ENCODE results near the gene FGFR1OP2.

The FGFR1OP2 gene

DNA sequence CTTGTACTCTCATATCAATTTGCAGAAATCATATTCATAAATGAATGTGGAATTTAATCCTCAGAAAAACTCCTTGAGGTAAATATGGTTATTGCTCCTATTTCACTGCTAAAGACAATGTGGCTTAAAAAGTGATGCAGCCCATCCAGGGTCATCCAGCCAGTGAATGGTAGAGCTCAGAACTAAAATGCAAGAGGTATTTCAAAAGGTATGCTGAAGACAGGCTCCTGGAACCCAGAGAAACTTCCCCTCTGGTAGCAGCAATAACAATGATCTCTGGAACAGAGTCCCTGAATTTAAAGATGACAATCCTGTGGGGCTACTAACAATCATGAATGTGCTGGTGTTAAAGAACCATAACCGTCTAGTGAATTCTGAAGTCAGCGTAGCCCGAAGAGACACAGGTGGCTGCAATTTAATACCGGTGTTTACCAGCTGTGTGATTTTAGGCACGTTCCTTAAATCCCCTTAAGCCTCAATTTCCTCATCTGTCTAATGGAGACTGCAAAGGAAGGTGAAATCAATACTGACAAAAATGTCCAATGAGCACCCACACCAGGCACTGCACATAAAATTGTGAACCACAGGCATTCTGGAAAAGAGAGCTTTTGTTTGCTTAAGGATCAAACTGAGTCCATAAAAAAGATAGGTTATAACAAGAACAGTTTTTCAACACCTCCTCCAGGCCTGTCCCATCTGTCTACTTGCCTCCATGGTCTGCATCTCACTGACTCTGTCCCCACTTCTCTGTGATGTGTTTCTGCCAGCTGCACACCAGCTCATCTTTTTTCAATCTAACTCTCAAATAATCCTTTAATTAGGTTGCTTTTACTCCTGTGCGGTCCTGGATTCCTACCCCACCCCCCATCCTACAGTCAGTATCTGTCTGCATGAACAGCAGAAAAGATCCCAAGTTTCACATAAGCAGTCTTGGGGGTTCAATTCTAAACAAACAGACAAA is 65.4 kb downstream of the FGFR1OP2 start:
- no peak for DNase-seq (ENCODE audit: low spot score)

DNA sequence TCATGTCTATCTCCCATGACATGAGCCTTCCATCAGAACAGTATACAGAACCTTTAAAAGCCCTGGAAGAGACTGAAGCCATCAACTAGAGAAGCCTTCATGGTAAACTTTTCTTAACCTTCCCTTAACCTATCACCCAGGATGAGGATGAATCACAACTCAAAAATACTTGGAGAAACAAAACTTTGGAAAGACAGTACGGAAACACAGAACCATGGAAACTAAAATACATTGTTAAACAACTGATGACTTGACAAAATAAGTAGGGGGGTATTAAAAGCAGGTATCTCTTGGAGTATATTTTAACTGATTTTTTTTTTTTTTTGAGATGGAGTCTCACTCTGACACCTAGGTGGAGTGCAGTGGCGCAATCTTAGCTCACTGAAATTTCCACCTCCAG is 67.2 kb downstream of the FGFR1OP2 start:
- no peak for DNase-seq (ENCODE audit: low spot score)

DNA sequence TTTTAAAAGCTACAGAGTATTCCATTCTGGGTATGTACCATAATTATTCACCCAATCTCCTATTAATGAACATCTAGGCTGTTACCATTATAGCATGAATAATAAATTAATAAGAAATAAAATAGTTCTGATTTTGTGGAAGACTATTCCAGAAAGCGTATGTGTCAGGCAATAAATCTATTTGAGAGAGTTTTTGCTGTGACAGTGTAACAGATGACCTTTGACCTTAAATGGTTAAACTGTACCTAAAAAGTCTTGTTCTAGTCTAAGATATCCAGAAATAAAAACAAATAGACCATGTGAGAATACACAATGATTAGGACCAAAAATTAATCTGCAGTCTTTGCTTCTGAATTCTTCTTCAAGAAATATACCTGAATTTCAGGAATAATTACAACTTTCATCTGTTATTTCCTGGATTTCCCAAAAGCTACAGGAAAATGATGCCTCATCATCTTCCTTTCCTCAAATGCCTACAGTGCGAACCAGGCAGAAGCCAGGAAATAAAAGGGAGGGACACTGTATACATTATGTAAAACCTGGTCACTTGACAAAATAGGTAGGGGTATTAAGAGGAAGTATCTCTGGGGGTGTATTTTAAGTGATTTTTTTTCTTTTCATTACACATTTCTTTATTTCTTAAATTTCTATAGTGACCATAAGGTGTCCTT is 68.7 kb downstream of the FGFR1OP2 start:
- no peak for DNase-seq (ENCODE audit: low spot score)

DNA sequence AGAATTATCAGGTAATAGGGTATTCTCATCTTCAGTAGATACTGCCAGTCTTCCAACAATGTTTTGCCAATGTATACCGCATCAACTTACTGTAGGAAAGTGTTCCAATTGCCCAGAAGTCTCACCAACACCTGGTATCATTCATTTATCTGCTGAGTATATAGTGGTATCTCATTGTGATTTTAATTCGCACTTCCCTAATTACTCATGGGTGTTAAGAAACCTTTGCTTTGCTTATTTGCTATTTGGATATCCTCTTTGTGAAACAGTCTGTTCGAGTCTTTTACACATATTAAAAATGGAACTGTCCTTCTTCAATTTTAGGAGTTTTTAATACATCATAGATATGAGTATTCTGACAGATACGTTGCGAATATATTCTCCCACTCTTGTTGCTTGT is 69.8 kb downstream of the FGFR1OP2 start:
- no peak for DNase-seq (ENCODE audit: low spot score)

DNA sequence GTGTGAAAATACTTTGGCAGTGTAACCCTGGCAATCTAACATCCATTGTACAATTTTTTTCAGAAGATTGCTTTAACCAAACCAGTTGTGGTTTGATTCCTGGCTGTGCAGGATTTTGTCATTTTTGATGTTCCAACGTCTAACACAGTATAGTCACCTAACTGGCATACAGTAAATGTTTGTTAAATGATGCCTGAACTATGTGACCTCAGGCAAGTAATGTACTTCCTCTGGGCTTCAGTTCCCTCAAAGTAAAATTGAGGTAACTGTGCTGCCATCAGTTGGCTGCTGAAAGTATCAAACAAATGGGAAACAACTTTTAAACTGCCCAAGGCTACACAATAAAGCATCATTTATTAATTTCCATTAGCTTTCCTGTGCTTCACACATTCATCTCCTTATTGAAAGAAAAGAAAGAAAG is 71.6 kb downstream of the FGFR1OP2 start:
- DNase-seq (ENCODE audit: low spot score): no peak

DNA sequence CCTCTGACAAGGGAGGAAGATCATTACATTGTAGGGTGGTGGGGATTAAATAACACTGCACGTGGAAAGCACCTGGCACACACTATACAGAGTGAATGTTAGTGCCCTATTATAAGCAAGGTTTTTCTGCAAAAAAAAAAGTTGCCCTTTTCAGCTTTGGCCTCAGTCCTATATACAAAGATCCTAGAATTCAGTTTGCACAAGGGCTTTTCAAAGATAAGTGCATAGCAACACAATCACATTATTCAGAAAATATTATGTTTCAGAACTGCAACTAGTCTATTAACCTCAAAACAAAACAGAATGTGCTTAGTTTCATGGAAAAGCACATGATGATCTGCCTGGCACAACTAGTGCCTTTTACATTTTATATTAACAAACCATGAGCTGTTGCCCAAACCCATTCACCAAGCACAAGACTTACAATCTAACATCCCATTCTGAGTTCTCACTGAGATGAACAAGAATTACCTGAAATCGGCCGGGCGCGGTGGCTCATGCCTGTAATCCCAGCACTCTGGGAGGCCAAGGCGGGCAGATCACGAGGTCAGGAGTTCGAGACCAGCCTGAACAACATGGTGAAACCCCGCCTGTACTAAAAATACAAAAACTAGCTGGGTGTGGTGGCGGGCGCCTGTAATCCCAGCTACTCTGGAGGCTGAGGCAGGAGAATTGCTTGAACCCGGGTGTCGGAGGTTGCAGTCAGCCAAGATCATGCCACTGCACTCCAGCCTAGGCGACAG is 74.1 kb downstream of the FGFR1OP2 start:
- peak; percentile 63 for DNase-seq (ENCODE audit: low spot score)

DNA sequence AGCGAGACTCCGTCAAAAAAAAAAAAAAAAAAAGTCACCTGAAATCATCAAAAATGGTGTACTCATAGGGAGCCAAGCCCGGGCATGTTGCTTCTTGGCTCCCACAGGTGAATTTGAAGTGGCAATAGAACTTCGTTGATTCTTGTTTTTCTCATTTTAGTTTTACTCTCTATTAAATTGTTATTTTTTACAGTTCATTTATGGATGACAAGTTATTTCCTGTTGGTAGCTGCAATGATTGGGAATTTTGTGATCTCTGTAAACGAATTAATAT is 74.6 kb downstream of the FGFR1OP2 start:
- DNase-seq (ENCODE audit: low spot score): no peak

DNA sequence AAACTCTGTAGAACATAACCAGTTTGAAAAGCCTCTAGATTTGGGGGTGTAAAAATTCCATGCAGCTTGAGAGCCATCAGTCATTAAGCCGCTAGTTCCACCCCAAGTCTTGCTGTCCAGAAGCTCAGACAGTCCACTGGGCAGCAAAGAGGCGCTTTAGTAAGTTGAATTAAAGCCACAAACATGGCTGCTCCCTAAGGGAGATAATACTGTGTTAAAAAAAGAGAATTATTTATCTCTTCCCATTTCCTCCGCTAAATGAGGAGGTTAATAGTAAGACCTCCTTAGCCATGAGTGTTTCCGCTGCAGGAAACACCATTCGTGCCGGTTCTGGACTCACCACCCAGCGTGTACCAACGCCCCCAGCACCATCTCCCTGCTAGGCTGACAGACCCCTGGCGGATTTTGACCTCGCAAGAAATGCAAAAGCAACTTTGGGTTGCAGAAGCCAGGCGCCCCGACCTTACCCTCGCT is 75.4 kb downstream of the FGFR1OP2 start:
- DNase-seq (ENCODE audit: low spot score): peak; percentile 23

DNA sequence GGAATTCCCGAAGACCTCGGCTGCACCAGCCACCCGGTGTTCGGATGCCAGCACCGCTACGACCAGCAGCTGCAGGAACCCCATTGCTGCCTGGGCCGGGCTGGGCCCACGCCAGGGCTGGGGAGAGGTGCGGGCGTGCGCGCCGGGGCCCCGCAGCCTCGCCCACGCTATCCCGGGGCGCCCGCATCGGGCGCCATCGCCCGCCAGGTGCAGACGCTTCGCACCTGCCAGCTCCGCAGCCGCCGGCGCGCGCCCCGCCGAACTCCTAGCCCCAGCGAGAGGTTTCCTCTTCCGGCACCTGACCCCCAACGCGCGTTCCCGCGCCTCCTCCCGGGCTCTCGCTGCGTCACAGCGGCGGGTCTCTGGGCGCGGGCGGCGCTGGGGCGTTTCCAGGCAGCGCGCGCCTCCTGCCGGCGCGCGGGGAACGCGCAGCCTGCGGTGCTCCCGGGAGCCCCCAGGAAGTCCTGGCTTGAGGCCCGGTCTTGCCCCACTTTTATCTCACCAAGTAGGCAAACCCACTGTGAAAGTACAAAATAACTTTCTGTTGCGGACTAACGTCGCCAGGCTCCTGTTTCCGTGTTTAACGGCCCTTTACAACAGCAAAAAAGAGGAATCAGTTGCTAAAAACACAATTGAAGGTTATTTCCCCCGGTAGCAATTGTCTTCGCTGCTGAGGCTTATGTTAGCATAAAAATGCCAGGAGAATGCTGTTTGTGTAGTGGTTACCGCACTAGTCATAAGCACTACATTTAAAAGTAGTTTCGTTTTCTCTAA is 76.0 kb downstream of the FGFR1OP2 start, which contains the start of gene TM7SF3:
Gene TM7SF3 (minus strand): TSS at position 300 of the 774 bp plus-strand sequence. CDS start 216 bp downstream, at position 84.
- DNase-seq (ENCODE audit: low spot score): peak; percentile 91

DNA sequence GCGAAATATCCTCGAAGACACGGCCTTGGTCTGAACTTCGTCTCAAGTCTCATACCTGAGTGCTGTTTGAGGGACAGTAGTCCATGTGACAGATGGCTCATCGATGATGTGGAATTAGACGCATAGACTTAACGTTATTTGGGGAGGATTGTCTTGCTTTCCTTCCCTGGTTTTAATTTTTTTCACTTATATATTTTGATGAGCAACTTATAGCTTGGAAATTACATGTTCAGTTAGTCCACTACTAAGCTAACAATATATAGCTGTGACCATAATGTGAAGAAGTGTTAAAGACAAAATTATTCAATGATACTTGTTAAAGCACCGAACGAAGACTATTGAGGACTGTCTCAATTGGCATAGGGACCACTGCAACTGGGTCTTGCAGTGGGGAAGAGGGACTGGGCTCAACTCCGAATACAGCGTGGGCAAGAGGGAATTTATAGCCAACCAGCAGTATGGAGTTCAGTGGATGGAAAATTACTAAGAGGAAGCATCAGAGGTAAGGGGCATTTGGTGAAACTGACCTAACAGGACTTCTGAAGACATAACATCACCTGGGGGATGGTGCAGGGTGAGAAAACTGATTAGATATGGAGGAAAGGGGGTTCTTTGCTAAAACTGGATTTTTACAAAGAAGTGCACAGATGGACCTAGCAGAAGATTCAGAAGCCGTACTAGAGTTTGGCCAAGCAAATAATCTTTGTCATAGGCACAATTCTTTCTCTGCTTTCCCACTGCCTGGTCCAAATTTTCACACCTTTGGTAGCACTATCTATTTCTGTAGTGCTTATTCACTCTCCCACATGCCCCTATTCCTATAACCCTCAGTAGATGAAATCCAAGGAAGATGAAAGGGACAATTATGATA is 76.8 kb downstream of the FGFR1OP2 start:
- peak; percentile 10 for DNase-seq (ENCODE audit: low spot score)

DNA sequence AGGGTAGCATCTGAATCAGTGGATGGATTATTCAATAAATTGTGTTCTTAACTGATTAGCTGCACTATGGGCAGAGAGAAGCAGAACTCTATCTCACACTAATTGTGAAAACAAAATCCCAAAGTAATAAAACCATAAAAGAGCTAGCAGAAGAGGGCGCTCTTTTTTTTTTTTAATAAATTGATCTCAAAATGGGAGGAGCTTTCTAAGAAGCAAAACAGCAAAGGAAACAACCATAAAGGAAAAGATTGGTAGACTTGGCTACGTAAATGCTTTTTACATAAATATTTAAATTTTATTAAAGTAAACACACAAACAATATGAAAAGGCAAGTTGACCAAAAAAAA is 77.4 kb downstream of the FGFR1OP2 start:
- DNase-seq (ENCODE audit: low spot score): no peak
